K562 (cell line): ENCODE results near the gene OVCA2. TPM values are rescaled to one million over a fixed set of nuclear protein-coding genes. Genes with fewer than 3 reads are reported as not detected.

Experiments
- ATAC-seq: fragments of 200-7000 bp; cut with Tn5 transposase; 3 replicates; pipeline ENCODE4 v1.9.1; 2020; ENCODE audit warnings: moderate library complexity
- BruUV-seq: library from RNA; stranded (reverse); fragments of 400-500 nt; replicated peaks from 2 replicates; lab custom pipeline; 2021; lab: Mats Ljungman, UMichigan
- CTCF ChIA-PET: fragments of 300-600 bp; formaldehyde crosslinking; extraction: SDS; loops from one replicate; lab custom pipeline; 2021; ENCODE audit warnings: low intra/inter-chr PET ratio; lab: Yijun Ruan, JAX
- POLR2A ChIA-PET: fragments of 300-600, 350-650 bp; sonication (Branson Sonifier 250); formaldehyde crosslinking; extraction: SDS; loops from one replicate; lab custom pipeline; 2021; ENCODE audit warnings: antibody characterized with exemption, inconsistent platforms; lab: Yijun Ruan, JAX
- DNase-seq, 4 experiments: peaks; one replicate each; pipeline versions ENCODE4 v3.0.0 to v3.0.0-alpha.2; 2011 to 2018; ENCODE audit warnings: low spot score in 3 of 4, mixed read lengths in 3 of 4; ENCODE audit errors: extremely low read depth in 1 of 4
- FAIRE-seq: peaks from 2 replicates; lab custom pipeline; 2011; peaks lifted over from hg19 to GRCh38; lab: Jason Lieb, UNC
- H2AFZ ChIP-seq: 2 replicates; pipeline ENCODE4 v1.6.0; 2011; ENCODE audit warnings: low read depth, low read length, control low read depth, inconsistent platforms
- H3K27ac ChIP-seq: fragments of 200-600 bp; 3 replicates; pipeline ENCODE4 v1.8.0; 2011; ENCODE audit warnings: low read depth, mild to moderate bottlenecking, control low read depth, inconsistent platforms, low read length, moderate library complexity, mixed read lengths; ENCODE audit errors: extremely low read depth
- H3K27me3 ChIP-seq, 2 experiments: fragments of 300-600 bp in 1 of 2; 2 replicates in 1 of 2; 3 replicates in 1 of 2; pipeline versions ENCODE4 v1.6.0 to v1.8.0; 2011; ENCODE audit warnings: inconsistent platforms in 2 of 2, low read length in 2 of 2, mild to moderate bottlenecking in 1 of 2, mixed read lengths in 1 of 2, moderate library complexity in 1 of 2; ENCODE audit not compliant: control insufficient read depth in 2 of 2, insufficient read depth in 2 of 2
- H3K36me3 ChIP-seq: fragments of 300-600 bp; 3 replicates; pipeline ENCODE4 v1.8.0; 2011; ENCODE audit warnings: mild to moderate bottlenecking, low read length, inconsistent platforms; ENCODE audit not compliant: control insufficient read depth, insufficient read depth
- H3K4me1 ChIP-seq, 2 experiments: fragments of 200-600 bp in 1 of 2; replicated peaks in 1 of 2; 2 replicates in 1 of 2; 3 replicates in 1 of 2; pipeline versions ENCODE4 v1.5.1 to v1.8.0; 2011; ENCODE audit warnings: inconsistent platforms in 2 of 2, low read length in 2 of 2, mild to moderate bottlenecking in 1 of 2, mixed read lengths in 1 of 2, moderate library complexity in 1 of 2; ENCODE audit not compliant: control insufficient read depth in 2 of 2, insufficient read depth in 2 of 2
- H3K4me2 ChIP-seq: 2 replicates; pipeline ENCODE4 v1.6.1; 2011; ENCODE audit warnings: low read length, control low read depth, inconsistent platforms, mixed read lengths; ENCODE audit not compliant: insufficient read depth
- H3K4me3 ChIP-seq: fragments of 200-600 bp; sonication (generic), shearing (Covaris generic); 2 replicates; pipeline ENCODE4 v1.5.1; 2016; ENCODE audit warnings: control low read depth, inconsistent platforms
- H3K79me2 ChIP-seq: fragments of 200-600 bp; 3 replicates; pipeline ENCODE4 v1.8.0; 2011; ENCODE audit warnings: low read length, inconsistent platforms; ENCODE audit not compliant: control insufficient read depth, insufficient read depth
- H3K9ac ChIP-seq, 2 experiments: 2 replicates each; pipeline versions ENCODE4 v1.6.0 to v1.6.1; 2011; ENCODE audit warnings: low read depth in 2 of 2, low read length in 2 of 2, control low read depth in 1 of 2, inconsistent platforms in 1 of 2, mild to moderate bottlenecking in 1 of 2, mixed read lengths in 1 of 2; ENCODE audit not compliant: insufficient read depth in 1 of 2
- H3K9me1 ChIP-seq: one replicate; pipeline ENCODE4 v1.6.0; 2011; ENCODE audit warnings: inconsistent platforms, mild to moderate bottlenecking, low read length, moderate library complexity; ENCODE audit not compliant: control insufficient read depth, insufficient read depth
- H3K9me3 ChIP-seq: replicated peaks from 2 replicates; pipeline ENCODE4 v1.5.1; 2011; ENCODE audit warnings: low read depth, low read length, inconsistent platforms; ENCODE audit not compliant: control insufficient read depth, insufficient read depth
- H4K20me1 ChIP-seq: replicated peaks from 2 replicates; pipeline ENCODE4 v1.6.1; 2011; ENCODE audit warnings: low read length, inconsistent platforms, mixed read lengths; ENCODE audit not compliant: control insufficient read depth, insufficient read depth
- BRD9 ChIP-seq: fragments of 450-650 bp; IDR thresholded peaks from 2 replicates; pipeline ENCODE4 v1.6.1; 2018; ENCODE audit warnings: low read depth; ENCODE audit not compliant: partially characterized antibody
- HCFC1 ChIP-seq: IDR thresholded peaks from 2 replicates; pipeline ENCODE4 v1.6.1; 2012; ENCODE audit warnings: low read depth, low read length, improper control_type of control experiment
- HDAC1 ChIP-seq, 2 experiments: fragments of 450-650 bp; IDR thresholded peaks; 2 replicates each; pipeline ENCODE4 v1.6.1; 2016 to 2017; ENCODE audit warnings: inconsistent platforms in 1 of 2, mild to moderate bottlenecking in 1 of 2, moderate library complexity in 1 of 2
- JUNB ChIP-seq: fragments of 450-650 bp; formaldehyde crosslinking; conservative IDR thresholded peaks from 2 replicates; pipeline ENCODE4 v1.4.0; 2020; ENCODE audit warnings: mild to moderate bottlenecking
- SMARCA5 ChIP-seq: fragments of 450-650 bp; IDR thresholded peaks from 2 replicates; pipeline ENCODE4 v1.6.1; 2016
- ZNF175 ChIP-seq: fragments of 200-800 bp; sonication (Bioruptor generic); IDR thresholded peaks from 2 replicates; pipeline ENCODE4 v1.6.1; 2016; ENCODE audit warnings: low read depth, mild to moderate bottlenecking, missing genetic modification characterization, missing compliant biosample characterization
- WGBS: fragments of 100-300 bp; shearing (Covaris generic); methylation state at CpG from one replicate; pipeline ENCODE4 v1.1.6; 2016; ENCODE audit warnings: low coverage, mixed read lengths; ENCODE audit not compliant: insufficient coverage; ENCODE audit errors: missing lambda C conversion rate; 5-methylcytosine and 5-hydroxymethylcytosine counted together
- in situ Hi-C: fragments of 300-500 bp; cut with MboI; formaldehyde crosslinking; loops from 4 replicates; pipeline ENCODE4 v1.15.0; 2018; ENCODE audit warnings: inconsistent platforms, mixed read lengths
- intact Hi-C: fragments of 100-400 bp; cut with micrococcal nuclease; formaldehyde crosslinking; loops from 2 replicates; pipeline ENCODE4 v1.14.2; 2022
- polyA plus RNA-seq, 8 experiments: library from polyadenylated mRNA; depleted of rRNA in 4 of 8; stranded (reverse) in 5 of 8; unstranded in 3 of 8; fragments of >200 nt; fragmentation: Nextera tagmentation in 2 of 8; fragmentation: Illumina TruSeq in 1 of 8; extraction: Ambion mirVana in 2 of 8; extraction: Trizol in 1 of 8; gene quantifications; 2 replicates each; pipeline versions ENCODE4 v1.2.1 to v1.2.3, GENCODE V29; 2011 to 2014; ENCODE audit warnings: inconsistent platforms in 1 of 8, missing spikeins in 1 of 8
- total RNA-seq, 7 experiments: library from RNA; depleted of rRNA in 6 of 7; stranded (reverse); fragments of >200 nt in 6 of 7; fragmentation: Illumina TruSeq in 2 of 7; extraction: Trizol in 2 of 7; gene quantifications; 2 replicates each; pipeline versions ENCODE4 v1.2.1 to v1.2.3, GENCODE V29; 2011 to 2021; ENCODE audit warnings: low replicate concordance in 1 of 7
- TF ChIP-seq, protein P1 (sequence below): IDR thresholded peaks from 3 replicates; pipeline ENCODE4 v1.6.1; 2011; ENCODE audit warnings: borderline replicate concordance, mild to moderate bottlenecking; ENCODE audit not compliant: insufficient read length, insufficient read depth
- TF ChIP-seq, protein P2 (sequence below): fragments of 250-450 bp; sonication (Bioruptor Pico); IDR thresholded peaks from 2 replicates; pipeline ENCODE4 v1.4.0; 2020
- TF ChIP-seq, protein P3 (sequence below), 2 experiments: IDR thresholded peaks; 2 replicates each; pipeline ENCODE4 v1.6.1; 2011; ENCODE audit warnings: borderline replicate concordance in 1 of 2, control low read depth in 1 of 2, low read depth in 1 of 2, low read length in 1 of 2, mild to moderate bottlenecking in 1 of 2, mixed read lengths in 1 of 2, moderate library complexity in 1 of 2; ENCODE audit not compliant: insufficient read depth in 1 of 2, insufficient read length in 1 of 2, poor library complexity in 1 of 2, severe bottlenecking in 1 of 2; ENCODE audit errors: extremely low read depth in 1 of 2
- TF ChIP-seq, protein P4 (sequence below): sonication (generic); formaldehyde crosslinking; IDR thresholded peaks from 2 replicates; pipeline ENCODE4 v1.8.0; 2023; ENCODE audit warnings: missing genetic modification reagents, mild to moderate bottlenecking, borderline replicate concordance

Gene OVCA2
- total and polyA plus RNA-seq, 9 of the 15 experiments (the other 6 are each of a cell fraction or from before 2014, with no cell fraction given) = 3.0 to 23.7 (median 14.1) TPM

DNA sequence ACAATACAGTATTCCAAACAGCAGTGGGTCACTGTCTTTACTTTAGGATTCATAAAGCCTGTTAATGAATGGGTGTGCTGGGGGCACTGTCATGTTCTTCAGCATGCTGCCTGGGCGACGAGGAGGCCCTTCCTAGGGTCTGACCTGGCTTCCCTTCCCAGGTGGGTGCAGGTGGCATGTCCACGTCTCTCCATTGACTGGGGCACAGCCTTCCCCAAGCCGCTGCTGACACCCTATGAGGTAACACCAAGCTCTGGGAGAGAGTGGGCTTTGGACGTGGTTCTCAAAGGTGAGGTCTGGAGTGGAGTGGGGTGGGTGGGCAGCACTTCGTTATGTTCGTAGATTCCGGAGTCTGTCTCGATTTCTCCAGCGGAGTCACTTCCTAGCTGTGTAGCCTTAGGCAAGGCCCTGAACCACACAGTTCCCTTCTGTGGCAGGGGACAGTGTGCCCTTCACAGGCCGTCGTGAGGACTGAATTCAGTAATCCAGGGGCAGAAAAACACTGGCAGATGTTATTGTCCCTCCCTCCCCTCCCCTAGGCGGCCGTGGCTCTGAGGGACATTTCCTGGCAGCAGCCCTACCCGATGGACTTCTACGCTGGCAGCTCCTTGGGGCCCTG, 771 bp upstream of the OVCA2 start (continued):
- TF ChIP-seq, protein P1, sequence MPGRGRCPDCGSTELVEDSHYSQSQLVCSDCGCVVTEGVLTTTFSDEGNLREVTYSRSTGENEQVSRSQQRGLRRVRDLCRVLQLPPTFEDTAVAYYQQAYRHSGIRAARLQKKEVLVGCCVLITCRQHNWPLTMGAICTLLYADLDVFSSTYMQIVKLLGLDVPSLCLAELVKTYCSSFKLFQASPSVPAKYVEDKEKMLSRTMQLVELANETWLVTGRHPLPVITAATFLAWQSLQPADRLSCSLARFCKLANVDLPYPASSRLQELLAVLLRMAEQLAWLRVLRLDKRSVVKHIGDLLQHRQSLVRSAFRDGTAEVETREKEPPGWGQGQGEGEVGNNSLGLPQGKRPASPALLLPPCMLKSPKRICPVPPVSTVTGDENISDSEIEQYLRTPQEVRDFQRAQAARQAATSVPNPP = no peak
- no peak for TF ChIP-seq ZNF175 (CRISPR knock-in tag)
- no peak for TF ChIP-seq HCFC1
- TF ChIP-seq, protein P2, sequence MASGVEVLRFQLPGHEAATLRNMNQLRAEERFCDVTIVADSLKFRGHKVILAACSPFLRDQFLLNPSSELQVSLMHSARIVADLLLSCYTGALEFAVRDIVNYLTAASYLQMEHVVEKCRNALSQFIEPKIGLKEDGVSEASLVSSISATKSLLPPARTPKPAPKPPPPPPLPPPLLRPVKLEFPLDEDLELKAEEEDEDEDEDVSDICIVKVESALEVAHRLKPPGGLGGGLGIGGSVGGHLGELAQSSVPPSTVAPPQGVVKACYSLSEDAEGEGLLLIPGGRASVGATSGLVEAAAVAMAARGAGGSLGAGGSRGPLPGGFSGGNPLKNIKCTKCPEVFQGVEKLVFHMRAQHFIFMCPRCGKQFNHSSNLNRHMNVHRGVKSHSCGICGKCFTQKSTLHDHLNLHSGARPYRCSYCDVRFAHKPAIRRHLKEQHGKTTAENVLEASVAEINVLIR = no peak
- TF ChIP-seq SMARCA5 = no peak

GRCh38 chr17:2042390-2042847, 597 bp downstream of the OVCA2 start:
- peak; percentile 70 for ATAC-seq
- POLR2A ChIA-PET = interaction anchor here (0.7 kb wide), 1 partner anchor 172 kb away, joined by 3 read pairs; no protein-coding TSS in a partner anchor
- peak; percentile 58 for TF ChIP-seq BRD9
- TF ChIP-seq, protein P3, sequence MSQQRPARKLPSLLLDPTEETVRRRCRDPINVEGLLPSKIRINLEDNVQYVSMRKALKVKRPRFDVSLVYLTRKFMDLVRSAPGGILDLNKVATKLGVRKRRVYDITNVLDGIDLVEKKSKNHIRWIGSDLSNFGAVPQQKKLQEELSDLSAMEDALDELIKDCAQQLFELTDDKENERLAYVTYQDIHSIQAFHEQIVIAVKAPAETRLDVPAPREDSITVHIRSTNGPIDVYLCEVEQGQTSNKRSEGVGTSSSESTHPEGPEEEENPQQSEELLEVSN (IDR thresholded peaks at IDR 0.05; ENCODE audit: borderline replicate concordance in 1 of 2, extremely low read depth in 1 of 2, insufficient read depth in 1 of 2, insufficient read length in 1 of 2, low read depth in 1 of 2, low read length in 1 of 2, poor library complexity in 1 of 2, severe bottlenecking in 1 of 2) = peak in 1 of 2 experiments; percentile 68
- no peak for TF ChIP-seq JUNB (CRISPR knock-in tag)
- peak in 1 of 2 experiments; percentile 35; a peak in 1 of 4 replicates for TF ChIP-seq HDAC1 (IDR thresholded peaks at IDR 0.05)
- TF ChIP-seq, protein P4, sequence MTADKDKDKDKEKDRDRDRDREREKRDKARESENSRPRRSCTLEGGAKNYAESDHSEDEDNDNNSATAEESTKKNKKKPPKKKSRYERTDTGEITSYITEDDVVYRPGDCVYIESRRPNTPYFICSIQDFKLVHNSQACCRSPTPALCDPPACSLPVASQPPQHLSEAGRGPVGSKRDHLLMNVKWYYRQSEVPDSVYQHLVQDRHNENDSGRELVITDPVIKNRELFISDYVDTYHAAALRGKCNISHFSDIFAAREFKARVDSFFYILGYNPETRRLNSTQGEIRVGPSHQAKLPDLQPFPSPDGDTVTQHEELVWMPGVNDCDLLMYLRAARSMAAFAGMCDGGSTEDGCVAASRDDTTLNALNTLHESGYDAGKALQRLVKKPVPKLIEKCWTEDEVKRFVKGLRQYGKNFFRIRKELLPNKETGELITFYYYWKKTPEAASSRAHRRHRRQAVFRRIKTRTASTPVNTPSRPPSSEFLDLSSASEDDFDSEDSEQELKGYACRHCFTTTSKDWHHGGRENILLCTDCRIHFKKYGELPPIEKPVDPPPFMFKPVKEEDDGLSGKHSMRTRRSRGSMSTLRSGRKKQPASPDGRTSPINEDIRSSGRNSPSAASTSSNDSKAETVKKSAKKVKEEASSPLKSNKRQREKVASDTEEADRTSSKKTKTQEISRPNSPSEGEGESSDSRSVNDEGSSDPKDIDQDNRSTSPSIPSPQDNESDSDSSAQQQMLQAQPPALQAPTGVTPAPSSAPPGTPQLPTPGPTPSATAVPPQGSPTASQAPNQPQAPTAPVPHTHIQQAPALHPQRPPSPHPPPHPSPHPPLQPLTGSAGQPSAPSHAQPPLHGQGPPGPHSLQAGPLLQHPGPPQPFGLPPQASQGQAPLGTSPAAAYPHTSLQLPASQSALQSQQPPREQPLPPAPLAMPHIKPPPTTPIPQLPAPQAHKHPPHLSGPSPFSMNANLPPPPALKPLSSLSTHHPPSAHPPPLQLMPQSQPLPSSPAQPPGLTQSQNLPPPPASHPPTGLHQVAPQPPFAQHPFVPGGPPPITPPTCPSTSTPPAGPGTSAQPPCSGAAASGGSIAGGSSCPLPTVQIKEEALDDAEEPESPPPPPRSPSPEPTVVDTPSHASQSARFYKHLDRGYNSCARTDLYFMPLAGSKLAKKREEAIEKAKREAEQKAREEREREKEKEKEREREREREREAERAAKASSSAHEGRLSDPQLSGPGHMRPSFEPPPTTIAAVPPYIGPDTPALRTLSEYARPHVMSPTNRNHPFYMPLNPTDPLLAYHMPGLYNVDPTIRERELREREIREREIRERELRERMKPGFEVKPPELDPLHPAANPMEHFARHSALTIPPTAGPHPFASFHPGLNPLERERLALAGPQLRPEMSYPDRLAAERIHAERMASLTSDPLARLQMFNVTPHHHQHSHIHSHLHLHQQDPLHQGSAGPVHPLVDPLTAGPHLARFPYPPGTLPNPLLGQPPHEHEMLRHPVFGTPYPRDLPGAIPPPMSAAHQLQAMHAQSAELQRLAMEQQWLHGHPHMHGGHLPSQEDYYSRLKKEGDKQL = no peak

More at GRCh38 chr17:2042390-2042847, 597 bp downstream of the OVCA2 start:
- peak overlapping the region; percentile 67 for H3K4me3 ChIP-seq
- no peaks in the 10 kb centered on the region for H3K9me3 ChIP-seq
- no peaks in the 10 kb centered on the region for H4K20me1 ChIP-seq
- intact Hi-C loops = no loop called here
- no peaks in the 10 kb centered on the region for H3K27me3 ChIP-seq
- DNase-seq (peak; percentile 22 to 49 (median 34)), FAIRE-seq (no peak)
- H3K9ac ChIP-seq = peak overlapping the region; percentile 86 to 92
- 18% methylated on average over 16 of the region's 17 CpGs for WGBS
- peaks cover 3 to 20% of the 10 kb centered on the region in 2 experiments; a peak in 4 of 5 replicates for H3K4me1 ChIP-seq
- CTCF ChIA-PET = no interaction called here
- peak overlapping the region; percentile 81 for H3K4me2 ChIP-seq
- H3K9me1 ChIP-seq = no peaks in the 10 kb centered on the region
- H3K79me2 ChIP-seq = peaks cover 14% of the 10 kb centered on the region
- peaks cover 25% of the 10 kb centered on the region; the same call in 2 of the 3 replicates for H3K36me3 ChIP-seq
- no TSS peak for BruUV-seq
- peak overlapping the region; percentile 89 for H3K27ac ChIP-seq
- in situ Hi-C loops = no loop called here
- peak overlapping the region; percentile 85 for H2AFZ ChIP-seq
